GM12878 (cell line): Measurements from ENCODE around the gene H2AZ2.

Source experiments
- CHD4 ChIP-seq: fragments of 200-600 bp; sonication (generic); IDR thresholded peaks from 2 replicates; pipeline ENCODE4 v1.6.1; 2016; ENCODE audit warnings: mild to moderate bottlenecking
- CTCF ChIP-seq, 3 experiments: IDR thresholded peaks in 2 of 3; conservative IDR thresholded peaks in 1 of 3; 2 replicates each; pipeline ENCODE4 v1.5.1; 2011; ENCODE audit warnings: low read depth in 3 of 3, low read length in 3 of 3, mild to moderate bottlenecking in 3 of 3, control low read depth in 2 of 3, moderate library complexity in 2 of 3, inconsistent platforms in 1 of 3, mixed read lengths in 1 of 3; ENCODE audit not compliant: control insufficient read depth in 2 of 3, insufficient read depth in 1 of 3; ENCODE audit errors: extremely low read depth in 1 of 3
- ELK1 ChIP-seq: IDR thresholded peaks from 2 replicates; pipeline ENCODE4 v1.6.1; 2012; ENCODE audit warnings: low read depth, low read length, improper control_type of control experiment
- EP300 ChIP-seq, 2 experiments: fragments of 150-350 bp in 1 of 2; IDR thresholded peaks; 2 replicates each; pipeline ENCODE4 v1.6.1; 2011 to 2012; ENCODE audit warnings: low read depth in 2 of 2, low read length in 2 of 2, borderline replicate concordance in 1 of 2, improper control_type of control experiment in 1 of 2, inconsistent platforms in 1 of 2; ENCODE audit not compliant: control insufficient read depth in 1 of 2
- IKZF1 ChIP-seq: fragments of 450-650 bp; conservative IDR thresholded peaks from 2 replicates; pipeline ENCODE4 v1.6.1; 2017; ENCODE audit warnings: antibody characterized with exemption, mild to moderate bottlenecking
- NBN ChIP-seq: fragments of 450-650 bp; IDR thresholded peaks from 2 replicates; pipeline ENCODE4 v1.6.1; 2016
- POLR2AphosphoS5 ChIP-seq: IDR thresholded peaks from 2 replicates; pipeline ENCODE4 v1.6.1; 2011; ENCODE audit warnings: mild to moderate bottlenecking, low read length, inconsistent platforms
- RAD51 ChIP-seq: fragments of 450-650 bp; IDR thresholded peaks from 2 replicates; pipeline ENCODE4 v1.6.1; 2016; ENCODE audit warnings: moderate library complexity, mild to moderate bottlenecking, inconsistent platforms
- RCOR1 ChIP-seq: conservative IDR thresholded peaks from 2 replicates; pipeline ENCODE4 v1.6.1; 2012; ENCODE audit warnings: low read depth, low read length, improper control_type of control experiment
- RFX5 ChIP-seq: IDR thresholded peaks from 2 replicates; pipeline ENCODE4 v1.6.1; 2011; ENCODE audit warnings: low read depth, low read length, improper control_type of control experiment
- ZBTB4 ChIP-seq: fragments of 450-650 bp; formaldehyde crosslinking; IDR thresholded peaks from 2 replicates; pipeline ENCODE4 v1.4.0; 2022; ENCODE audit warnings: mild to moderate bottlenecking, moderate library complexity
- ZNF274 ChIP-seq: IDR thresholded peaks from one replicate; pipeline ENCODE4 v1.8.0; 2011; ENCODE audit not compliant: insufficient read length, insufficient read depth

- TF ChIP-seq RCOR1 (no peak), IKZF1 (no peak), ZNF274 (no peak), ELK1 (no peak), CTCF (IDR thresholded peaks at IDR 0.05 in 2 of 3, conservative IDR thresholded peaks at IDR 0.05 in 1 of 3; ENCODE audit: control insufficient read depth in 2 of 3, extremely low read depth in 1 of 3, insufficient read depth in 1 of 3, low read depth in 3 of 3, low read length in 3 of 3) (no peak), EP300 (IDR thresholded peaks at IDR 0.05; ENCODE audit: borderline replicate concordance in 1 of 2, control insufficient read depth in 1 of 2, low read depth in 2 of 2, low read length in 2 of 2) (no peak), ZBTB4 (CRISPR knock-in tag) (no peak), RAD51 (no peak), CHD4 (no peak), POLR2AphosphoS5 (no peak), NBN (no peak), RFX5 (no peak)
These were observed 47.9 kb downstream of the H2AZ2 start for GRCh38 chr7:44799939-44800338.
